ENCODE measurements around the gene EIF2AK3.

The EIF2AK3 gene

GRCh38 chr2:88632569-88632968 is 5.3 kb upstream of the EIF2AK3 start:
- TF ChIP-seq CSDC2 (CRISPR knock-in tag; IDR thresholded peaks at IDR 0.05) (no peak), PPARA (CRISPR knock-in tag; IDR thresholded peaks at IDR 0.05; ENCODE audit: borderline replicate concordance) (no peak), CREB5 (CRISPR knock-in tag; IDR thresholded peaks at IDR 0.05; ENCODE audit: low read depth) (no peak), ZFP3 (CRISPR knock-in tag; IDR thresholded peaks at IDR 0.05) (no peak), CSRNP3 (CRISPR knock-in tag; IDR thresholded peaks at IDR 0.05) (no peak), ZNF70 (CRISPR knock-in tag; IDR thresholded peaks at IDR 0.05) (no peak), PATZ1 (CRISPR knock-in tag; IDR thresholded peaks at IDR 0.05; ENCODE audit: borderline replicate concordance) (no peak), POU6F1 (CRISPR knock-in tag; IDR thresholded peaks at IDR 0.05; ENCODE audit: borderline replicate concordance, low read depth) (no peak), SNAI2 (CRISPR knock-in tag; IDR thresholded peaks at IDR 0.05) (no peak), ZNF8 (CRISPR knock-in tag; IDR thresholded peaks at IDR 0.05) (no peak), ZC3H10 (CRISPR knock-in tag; IDR thresholded peaks at IDR 0.05) (no peak), ZNF565 (CRISPR knock-in tag; conservative IDR thresholded peaks at IDR 0.05; ENCODE audit: low read depth) (no peak), ESRRG (CRISPR knock-in tag; IDR thresholded peaks at IDR 0.05) (no peak)
- no peak for ATAC-seq

GRCh38 chr2:88628571-88628939 is 1.3 kb upstream of the EIF2AK3 start:
- ATAC-seq = no peak
- TF ChIP-seq TCF4 (CRISPR knock-in tag; IDR thresholded peaks at IDR 0.05; ENCODE audit: borderline replicate concordance) (no peak), POU6F1 (CRISPR knock-in tag; IDR thresholded peaks at IDR 0.05; ENCODE audit: borderline replicate concordance, low read depth) (no peak), ISL1 (CRISPR knock-in tag; IDR thresholded peaks at IDR 0.05) (no peak), PPARA (CRISPR knock-in tag; IDR thresholded peaks at IDR 0.05; ENCODE audit: borderline replicate concordance) (no peak), CREB5 (CRISPR knock-in tag; IDR thresholded peaks at IDR 0.05; ENCODE audit: low read depth) (no peak), PATZ1 (CRISPR knock-in tag; IDR thresholded peaks at IDR 0.05; ENCODE audit: borderline replicate concordance) (no peak), ZFP3 (CRISPR knock-in tag; IDR thresholded peaks at IDR 0.05) (no peak), RARB (CRISPR knock-in tag; IDR thresholded peaks at IDR 0.05) (no peak), TOX (CRISPR knock-in tag; IDR thresholded peaks at IDR 0.05; ENCODE audit: borderline replicate concordance) (no peak), ZC3H10 (CRISPR knock-in tag; IDR thresholded peaks at IDR 0.05) (no peak), ZNF8 (CRISPR knock-in tag; IDR thresholded peaks at IDR 0.05) (no peak), TSHZ2 (CRISPR knock-in tag; IDR thresholded peaks at IDR 0.05) (no peak), CSRNP3 (CRISPR knock-in tag; IDR thresholded peaks at IDR 0.05) (no peak), SNAI2 (CRISPR knock-in tag; IDR thresholded peaks at IDR 0.05) (no peak), ARNTL (CRISPR knock-in tag; IDR thresholded peaks at IDR 0.05; ENCODE audit: borderline replicate concordance, low read depth) (no peak), ESRRG (CRISPR knock-in tag; IDR thresholded peaks at IDR 0.05) (no peak), ZNF565 (CRISPR knock-in tag; conservative IDR thresholded peaks at IDR 0.05; ENCODE audit: low read depth) (no peak), CSDC2 (CRISPR knock-in tag; IDR thresholded peaks at IDR 0.05) (no peak)
